ENCODE results near the gene TIAM2.

Gene TIAM2

GRCh38 chr6:155123520-155123919 lies 128.4 kb downstream of the TIAM2 start:
- no peak overlapping the region for H3K9ac ChIP-seq (ENCODE audit: low read length)
- no peaks in the 10 kb centered on the region for H3K36me3 ChIP-seq (replicated peaks; ENCODE audit: insufficient read depth, low read length)
- H3K4me1 ChIP-seq (ENCODE audit: low read length) = no peaks in the 10 kb centered on the region
- H3K4me3 ChIP-seq (ENCODE audit: low read length) = no peak overlapping the region
- no peaks in the 10 kb centered on the region for H3K9me3 ChIP-seq (replicated peaks; ENCODE audit: insufficient read depth, low read length)
- TF ChIP-seq EZH2phosphoT487 (IDR thresholded peaks at IDR 0.05; ENCODE audit: low read length) (no peak), EZH2 (optimal IDR thresholded peaks at IDR 0.05; ENCODE audit: low read depth, low read length) (no peak)
- TF ChIP-seq, protein P1, sequence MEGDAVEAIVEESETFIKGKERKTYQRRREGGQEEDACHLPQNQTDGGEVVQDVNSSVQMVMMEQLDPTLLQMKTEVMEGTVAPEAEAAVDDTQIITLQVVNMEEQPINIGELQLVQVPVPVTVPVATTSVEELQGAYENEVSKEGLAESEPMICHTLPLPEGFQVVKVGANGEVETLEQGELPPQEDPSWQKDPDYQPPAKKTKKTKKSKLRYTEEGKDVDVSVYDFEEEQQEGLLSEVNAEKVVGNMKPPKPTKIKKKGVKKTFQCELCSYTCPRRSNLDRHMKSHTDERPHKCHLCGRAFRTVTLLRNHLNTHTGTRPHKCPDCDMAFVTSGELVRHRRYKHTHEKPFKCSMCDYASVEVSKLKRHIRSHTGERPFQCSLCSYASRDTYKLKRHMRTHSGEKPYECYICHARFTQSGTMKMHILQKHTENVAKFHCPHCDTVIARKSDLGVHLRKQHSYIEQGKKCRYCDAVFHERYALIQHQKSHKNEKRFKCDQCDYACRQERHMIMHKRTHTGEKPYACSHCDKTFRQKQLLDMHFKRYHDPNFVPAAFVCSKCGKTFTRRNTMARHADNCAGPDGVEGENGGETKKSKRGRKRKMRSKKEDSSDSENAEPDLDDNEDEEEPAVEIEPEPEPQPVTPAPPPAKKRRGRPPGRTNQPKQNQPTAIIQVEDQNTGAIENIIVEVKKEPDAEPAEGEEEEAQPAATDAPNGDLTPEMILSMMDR (IDR thresholded peaks at IDR 0.05; ENCODE audit: low read length) = no peak
- no peaks in the 10 kb centered on the region for H3K27me3 ChIP-seq (replicated peaks; ENCODE audit: insufficient read depth, low read length)
- no peak overlapping the region for H3K27ac ChIP-seq (ENCODE audit: low read length)
- no peak for DNase-seq
- no peaks in the 10 kb centered on the region for H3K9me2 ChIP-seq (replicated peaks; ENCODE audit: insufficient read depth, low read length)
- H3K79me2 ChIP-seq (ENCODE audit: low read length) = no peaks in the 10 kb centered on the region
- no peak overlapping the region for H3K4me2 ChIP-seq (ENCODE audit: low read depth, low read length)
- H3F3A ChIP-seq (ENCODE audit: insufficient read depth, low read length) = no peaks in the 10 kb centered on the region
- H2AFZ ChIP-seq (ENCODE audit: low read length) = no peak overlapping the region
- H4K20me1 ChIP-seq (ENCODE audit: insufficient read depth, low read length) = no peaks in the 10 kb centered on the region

DNA sequence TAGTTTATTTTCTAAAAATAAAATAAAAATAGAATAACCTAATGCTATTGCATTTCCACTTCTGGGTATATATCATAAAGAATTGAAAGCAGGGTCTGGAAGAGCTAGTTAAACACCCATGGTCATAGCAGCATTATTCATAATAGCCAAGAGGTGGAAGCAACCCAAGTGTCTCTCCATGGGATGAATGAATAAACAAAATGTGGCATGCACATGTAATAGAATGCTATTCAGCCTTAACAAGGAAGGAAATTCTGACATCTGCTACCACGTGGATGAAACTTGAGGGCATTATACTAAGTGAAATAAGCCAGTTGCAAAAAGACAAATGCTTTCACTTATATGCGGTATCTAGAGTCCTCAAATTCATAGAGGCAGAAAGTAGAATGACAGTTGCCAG lies 130.8 kb downstream of the TIAM2 start:
- Histone ChIP-seq H3K9me3 (replicated peaks; ENCODE audit: insufficient read depth, low read length) (no peaks in the 10 kb centered on the region), H3K27me3 (replicated peaks; ENCODE audit: insufficient read depth, low read length) (no peaks in the 10 kb centered on the region), H3K9ac (ENCODE audit: low read length) (no peak overlapping the region), H3K27ac (ENCODE audit: low read length) (no peak overlapping the region), H3K9me2 (replicated peaks; ENCODE audit: insufficient read depth, low read length) (no peaks in the 10 kb centered on the region), H3K79me2 (ENCODE audit: low read length) (no peaks in the 10 kb centered on the region), H3K36me3 (replicated peaks; ENCODE audit: insufficient read depth, low read length) (no peaks in the 10 kb centered on the region), H3K4me2 (ENCODE audit: low read depth, low read length) (no peak overlapping the region), H4K20me1 (ENCODE audit: insufficient read depth, low read length) (no peaks in the 10 kb centered on the region), H3K4me3 (ENCODE audit: low read length) (no peak overlapping the region), H2AFZ (ENCODE audit: low read length) (no peak overlapping the region), H3F3A (ENCODE audit: insufficient read depth, low read length) (no peaks in the 10 kb centered on the region), H3K4me1 (ENCODE audit: low read length) (no peaks in the 10 kb centered on the region)
- TF ChIP-seq EZH2phosphoT487 (IDR thresholded peaks at IDR 0.05; ENCODE audit: low read length) (no peak), EZH2 (optimal IDR thresholded peaks at IDR 0.05; ENCODE audit: low read depth, low read length) (no peak)
- TF ChIP-seq, protein P1 (IDR thresholded peaks at IDR 0.05; ENCODE audit: low read length) = no peak
- no peak for DNase-seq

DNA sequence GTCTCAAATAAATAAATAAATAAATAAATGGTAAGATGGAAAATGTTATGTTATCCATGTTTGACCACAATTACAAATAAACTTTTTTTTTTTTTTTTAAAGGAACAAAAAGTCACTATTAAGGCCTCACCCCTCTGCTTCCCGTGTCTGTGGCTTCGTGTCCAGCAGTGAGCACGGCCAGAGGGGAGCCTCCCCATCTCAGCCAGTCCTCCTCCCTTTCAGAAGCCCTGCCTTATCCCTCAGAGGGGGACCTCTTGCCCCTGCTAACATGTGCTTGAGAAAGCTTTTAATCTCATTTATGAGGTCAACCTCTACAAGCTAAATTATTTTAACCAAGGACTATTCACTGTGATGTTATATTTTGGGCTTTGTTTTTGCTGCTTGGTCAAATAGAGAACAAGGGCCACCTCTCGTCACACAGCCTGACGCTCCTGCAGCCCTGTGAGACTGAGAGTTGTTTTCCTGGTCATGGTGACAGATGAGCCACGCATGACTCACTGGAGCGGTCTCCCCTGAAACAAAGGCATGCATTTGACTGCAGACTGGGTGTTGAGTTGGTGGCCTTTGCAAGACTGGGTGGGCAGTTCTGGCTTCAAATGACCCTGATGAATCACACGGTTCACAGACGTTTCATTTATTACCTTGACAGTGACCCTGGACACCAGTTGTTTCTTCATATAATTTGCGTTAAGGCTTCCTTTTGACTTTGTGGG lies 131.8 kb downstream of the TIAM2 start:
- Histone ChIP-seq H3K9ac (ENCODE audit: low read length) (no peak overlapping the region), H3K27me3 (replicated peaks; ENCODE audit: insufficient read depth, low read length) (no peaks in the 10 kb centered on the region), H3K4me2 (ENCODE audit: low read depth, low read length) (no peak overlapping the region), H3K9me3 (replicated peaks; ENCODE audit: insufficient read depth, low read length) (no peaks in the 10 kb centered on the region), H4K20me1 (ENCODE audit: insufficient read depth, low read length) (no peaks in the 10 kb centered on the region), H3K79me2 (ENCODE audit: low read length) (no peaks in the 10 kb centered on the region), H3K9me2 (replicated peaks; ENCODE audit: insufficient read depth, low read length) (no peaks in the 10 kb centered on the region), H3K4me3 (ENCODE audit: low read length) (no peak overlapping the region), H3K27ac (ENCODE audit: low read length) (no peak overlapping the region), H3K36me3 (replicated peaks; ENCODE audit: insufficient read depth, low read length) (no peaks in the 10 kb centered on the region), H2AFZ (ENCODE audit: low read length) (no peak overlapping the region), H3F3A (ENCODE audit: insufficient read depth, low read length) (no peaks in the 10 kb centered on the region), H3K4me1 (ENCODE audit: low read length) (no peaks in the 10 kb centered on the region)
- TF ChIP-seq, protein P1 (IDR thresholded peaks at IDR 0.05; ENCODE audit: low read length) = no peak
- TF ChIP-seq EZH2 (optimal IDR thresholded peaks at IDR 0.05; ENCODE audit: low read depth, low read length) = no peak
- no peak for DNase-seq

All from MM.1S (cell line).